Stimulated activated CD8-positive, alpha-beta memory T cell treated with anti-CD3 and anti-CD28 coated beads, Interleukin-2, amount 100 ng/mL, for 1 hour (primary cell): ENCODE data around the gene YARS1.

Experiments used
- DNase-seq, 2 donors: peaks; one replicate each; pipeline ENCODE4 v3.0.0-alpha.2; 2020; ENCODE audit warnings: low read depth in 2 of 2

Gene YARS1

DNA sequence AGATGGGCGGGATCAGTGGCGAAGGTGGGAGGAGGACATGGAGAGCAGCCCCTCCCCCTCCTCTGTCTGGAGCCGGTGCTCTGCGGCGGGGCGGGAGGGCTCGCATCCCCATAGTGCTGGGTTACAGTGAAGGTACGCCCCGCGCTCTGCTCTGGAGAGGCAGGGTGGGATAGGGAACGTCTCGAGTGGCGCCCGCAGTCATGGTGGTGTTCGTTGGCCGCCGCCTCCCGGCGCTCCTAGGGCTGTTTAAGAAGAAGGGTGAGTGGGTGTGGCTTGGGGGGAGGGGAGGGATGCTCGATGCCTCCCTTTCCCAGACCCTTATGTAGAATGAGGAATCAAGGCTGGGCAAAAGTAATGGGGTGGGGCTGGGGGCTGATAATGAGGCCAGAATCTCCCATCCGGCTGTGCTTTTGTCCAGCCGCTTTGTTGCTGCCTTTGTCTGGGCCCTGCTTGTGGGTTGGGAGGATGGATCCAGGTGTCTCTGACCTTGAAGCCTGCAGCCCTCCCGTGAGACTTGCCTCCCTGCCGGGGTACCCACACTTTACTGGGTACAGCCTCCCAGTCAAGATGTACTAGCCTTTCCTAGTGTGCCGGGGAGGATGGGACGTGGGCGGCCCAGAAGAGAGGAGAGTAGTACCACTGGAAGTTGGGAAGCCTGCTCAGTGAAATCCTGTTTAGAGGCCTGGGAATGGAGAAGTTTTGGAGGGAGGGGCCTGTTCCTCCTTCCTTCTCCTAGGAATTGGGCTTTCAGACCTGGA, 51.4 kb downstream of the YARS1 start:
- no peak for DNase-seq

DNA sequence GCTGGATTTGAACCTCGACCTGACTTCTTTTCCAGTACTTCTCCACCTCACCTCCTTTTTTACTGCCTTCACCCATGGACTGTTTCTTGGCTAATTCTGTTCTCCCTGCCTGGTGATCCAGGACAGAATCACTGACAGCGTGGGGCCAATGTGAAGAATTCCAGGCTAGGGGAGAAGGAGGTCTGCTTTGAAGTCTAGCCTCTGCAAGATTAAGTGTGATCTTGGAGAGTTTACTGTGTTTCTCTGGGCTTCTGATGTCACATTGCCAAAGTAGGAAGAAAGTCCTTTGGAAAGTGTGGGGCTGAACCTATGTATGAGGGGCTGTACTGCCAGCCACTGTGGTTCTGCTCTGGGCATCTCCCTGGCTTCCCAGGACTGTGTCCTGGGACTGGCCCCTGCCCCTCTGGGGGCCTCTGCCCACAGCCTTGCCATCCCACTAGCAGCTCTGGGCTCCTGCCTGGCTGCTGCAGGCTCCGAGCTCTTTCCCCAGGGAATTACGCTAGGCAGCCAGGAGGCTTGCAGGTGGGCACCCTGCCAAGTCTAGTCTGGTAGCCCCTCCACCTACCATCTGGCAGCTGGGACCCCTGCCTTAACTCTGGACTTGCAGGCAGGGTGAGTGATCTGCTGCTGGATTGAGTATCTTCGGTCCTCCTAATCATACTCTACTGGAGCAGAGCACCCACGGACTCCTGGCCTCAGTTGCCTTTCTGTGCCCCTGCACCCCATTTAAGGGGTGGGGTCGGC, 52.2 kb downstream of the YARS1 start:
- DNase-seq, result no peak

DNA sequence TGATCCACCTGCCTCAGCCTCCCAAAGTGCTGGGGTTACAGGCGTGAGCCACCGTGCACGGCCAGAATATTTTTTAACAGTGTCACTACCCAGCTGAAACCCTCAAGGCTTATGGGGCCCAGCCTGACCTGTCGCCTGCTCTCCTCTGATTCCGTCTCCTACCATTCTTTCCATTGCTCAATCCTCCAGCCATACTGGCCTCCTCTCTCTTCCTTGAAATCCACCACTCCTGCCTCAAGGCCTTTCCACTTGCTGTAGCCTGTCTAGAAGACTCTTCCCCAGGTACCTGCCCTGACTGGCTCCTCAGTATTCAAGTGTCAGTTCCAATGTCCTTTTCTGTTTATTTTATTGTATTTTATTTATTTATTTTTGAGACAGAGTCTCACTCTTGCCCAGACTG, 53.9 kb downstream of the YARS1 start:
- DNase-seq, result no peak

DNA sequence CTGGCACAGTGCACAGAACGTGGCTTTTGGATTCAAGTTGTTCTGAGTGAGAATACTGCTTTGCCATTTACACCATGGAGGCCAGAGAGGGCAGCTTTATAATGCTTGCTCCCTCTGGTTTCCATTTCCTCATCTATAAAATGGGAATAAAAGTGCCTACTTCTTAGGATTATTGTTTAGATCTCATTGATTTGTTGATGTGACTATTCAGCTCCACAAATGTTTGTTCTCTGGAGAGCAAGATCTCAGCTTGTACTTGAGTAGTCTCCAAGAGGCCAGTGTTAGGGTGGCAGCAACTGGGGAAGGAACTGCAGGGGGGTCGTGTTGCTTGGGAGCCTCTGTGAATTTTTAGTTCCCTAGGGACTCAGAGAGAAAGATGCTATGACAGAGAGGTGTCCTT, 55.2 kb downstream of the YARS1 start:
- no peak for DNase-seq

DNA sequence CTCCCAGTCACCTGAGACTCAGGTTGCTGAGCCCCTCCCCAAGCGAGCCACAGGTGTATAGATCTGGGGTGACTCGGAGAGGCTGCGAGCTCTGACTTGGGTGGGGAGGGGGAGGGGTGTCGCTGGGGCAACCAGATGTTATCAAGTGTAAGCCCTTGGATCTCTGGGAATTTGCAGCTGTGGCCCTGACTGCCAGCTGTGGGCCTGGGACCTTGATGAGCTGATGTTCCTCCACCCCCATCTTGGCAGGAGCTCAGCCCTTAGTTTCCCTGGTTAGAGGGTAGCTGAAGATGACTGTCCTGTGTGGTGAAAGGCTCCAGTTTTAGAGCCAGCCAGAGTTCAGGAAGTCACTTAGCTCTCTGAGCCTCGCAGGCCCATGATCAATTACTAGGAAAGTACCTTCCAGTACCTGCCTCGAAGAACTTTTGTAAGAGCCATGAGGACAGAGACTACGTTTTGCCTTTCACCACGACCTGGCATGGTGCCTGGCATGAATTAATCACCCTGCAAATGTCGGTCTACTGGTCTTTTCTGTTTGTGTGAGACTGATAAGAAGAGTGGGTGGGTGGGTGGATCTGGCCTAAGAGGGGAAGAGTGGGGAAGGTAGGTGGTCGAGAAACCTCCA, 55.8 kb downstream of the YARS1 start:
- no peak for DNase-seq

DNA sequence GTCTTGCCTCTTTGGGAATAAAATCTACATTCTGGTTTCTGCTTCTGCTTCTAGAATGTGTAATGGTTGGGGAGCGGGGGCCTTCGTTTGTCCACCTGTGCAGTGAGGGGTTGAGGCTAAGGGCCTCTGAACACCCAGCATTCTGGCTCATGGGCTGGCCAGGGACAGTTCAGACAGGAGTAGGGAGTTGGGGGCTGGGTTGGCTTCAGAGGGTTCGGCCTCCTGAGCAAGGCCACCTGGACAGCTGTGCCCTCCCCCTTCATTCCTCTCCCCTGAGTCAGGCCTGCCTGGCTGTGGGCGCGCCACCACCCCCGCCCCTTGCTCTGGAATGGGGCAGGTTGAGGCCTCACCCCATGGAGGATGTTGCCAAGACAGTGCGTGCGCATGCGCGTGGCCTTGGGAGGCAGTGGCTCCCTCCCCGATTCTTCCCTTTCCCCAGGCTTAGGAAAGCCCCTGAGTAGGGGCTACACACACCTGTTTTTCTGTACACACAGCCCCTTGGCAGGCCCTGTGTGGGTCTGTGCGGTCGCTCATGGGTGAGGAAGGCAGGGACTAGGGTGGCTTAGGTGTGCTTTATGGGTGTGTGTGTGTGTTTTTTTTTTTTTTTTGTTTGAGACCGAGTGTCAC, 57.0 kb downstream of the YARS1 start:
- DNase-seq, result no peak

DNA sequence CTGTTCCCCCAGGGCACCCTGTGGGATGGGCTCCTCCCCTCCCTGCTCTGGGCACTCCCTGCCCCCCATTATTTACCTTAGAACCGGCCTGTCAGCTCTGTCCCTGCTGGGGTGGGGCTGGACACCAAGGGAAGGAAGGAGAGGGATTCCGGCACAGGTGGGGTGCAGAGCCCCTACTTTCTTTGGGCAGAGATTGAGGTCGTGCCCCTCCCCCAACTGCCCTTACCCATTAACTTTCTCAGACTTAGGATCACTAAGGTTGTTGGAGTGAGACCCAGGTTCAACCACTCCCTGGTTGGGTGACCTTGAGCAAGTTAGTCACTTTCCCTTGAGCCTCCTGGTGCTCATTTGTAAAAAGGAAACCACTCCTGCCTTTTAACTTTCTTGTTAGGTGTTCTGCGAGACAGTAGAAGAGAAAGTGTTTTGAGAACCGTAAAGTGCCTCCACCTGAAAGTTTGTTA, 57.6 kb downstream of the YARS1 start:
- DNase-seq, result no peak

DNA sequence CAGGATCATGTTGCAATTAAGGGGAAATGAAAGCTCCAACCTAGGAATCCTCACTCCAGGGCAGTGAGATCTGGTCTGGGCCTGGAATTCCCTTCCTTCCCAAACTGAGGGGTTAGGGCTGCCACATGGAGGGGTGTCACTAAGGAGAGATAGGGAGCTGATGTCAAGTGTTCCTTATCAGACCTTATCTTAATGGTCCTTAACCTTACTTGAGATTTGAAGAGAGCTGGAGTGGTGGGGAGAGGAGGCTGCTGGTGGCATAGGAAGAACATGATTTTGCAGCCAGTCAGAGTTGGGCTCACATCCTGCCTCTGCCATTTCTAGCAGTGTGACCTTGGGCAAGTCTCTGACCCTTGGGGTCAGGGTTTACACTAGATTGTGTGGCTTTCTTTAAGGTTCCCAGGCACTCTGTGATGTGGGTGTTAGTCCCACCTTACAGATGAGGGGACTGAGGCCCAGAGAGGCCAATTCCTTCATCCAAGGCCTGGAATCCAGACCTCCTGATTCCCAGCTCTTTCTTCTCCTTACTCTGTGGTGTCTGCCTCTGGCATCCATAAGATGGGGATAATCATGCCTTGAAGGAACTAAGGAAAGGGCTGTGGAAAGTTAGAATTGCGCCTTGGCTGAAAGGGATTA, 58.2 kb downstream of the YARS1 start:
- no peak for DNase-seq

DNA sequence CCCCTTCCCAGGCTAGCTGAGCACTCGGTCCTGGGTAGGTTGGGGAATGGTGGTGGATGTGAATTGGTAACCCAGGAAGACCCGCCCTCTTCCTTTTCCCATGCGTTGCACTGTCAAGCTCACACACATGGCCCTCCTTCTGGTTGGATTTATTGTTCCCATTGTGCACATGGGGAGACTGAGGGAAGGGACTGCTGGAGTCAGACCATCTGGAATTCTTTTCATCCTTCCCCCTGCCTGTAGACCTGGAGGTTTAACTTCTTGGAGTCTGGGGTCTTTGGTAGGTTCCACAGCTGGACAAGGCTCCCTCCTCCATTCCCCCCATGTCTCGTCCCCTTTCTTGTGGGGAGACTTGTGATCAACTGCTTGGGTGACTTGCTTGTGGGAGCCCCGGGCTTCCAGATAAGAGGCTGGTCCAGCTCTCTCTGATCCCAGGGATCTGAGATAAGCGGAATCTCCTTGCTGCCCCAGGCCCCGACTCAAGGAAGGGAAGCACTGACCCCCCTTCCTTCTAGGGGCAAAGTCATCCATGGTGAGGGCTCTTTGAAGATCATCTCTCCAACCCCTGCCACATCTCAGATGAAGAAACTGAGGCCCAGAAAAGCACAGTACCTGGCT, 58.9 kb downstream of the YARS1 start:
- DNase-seq, result no peak

DNA sequence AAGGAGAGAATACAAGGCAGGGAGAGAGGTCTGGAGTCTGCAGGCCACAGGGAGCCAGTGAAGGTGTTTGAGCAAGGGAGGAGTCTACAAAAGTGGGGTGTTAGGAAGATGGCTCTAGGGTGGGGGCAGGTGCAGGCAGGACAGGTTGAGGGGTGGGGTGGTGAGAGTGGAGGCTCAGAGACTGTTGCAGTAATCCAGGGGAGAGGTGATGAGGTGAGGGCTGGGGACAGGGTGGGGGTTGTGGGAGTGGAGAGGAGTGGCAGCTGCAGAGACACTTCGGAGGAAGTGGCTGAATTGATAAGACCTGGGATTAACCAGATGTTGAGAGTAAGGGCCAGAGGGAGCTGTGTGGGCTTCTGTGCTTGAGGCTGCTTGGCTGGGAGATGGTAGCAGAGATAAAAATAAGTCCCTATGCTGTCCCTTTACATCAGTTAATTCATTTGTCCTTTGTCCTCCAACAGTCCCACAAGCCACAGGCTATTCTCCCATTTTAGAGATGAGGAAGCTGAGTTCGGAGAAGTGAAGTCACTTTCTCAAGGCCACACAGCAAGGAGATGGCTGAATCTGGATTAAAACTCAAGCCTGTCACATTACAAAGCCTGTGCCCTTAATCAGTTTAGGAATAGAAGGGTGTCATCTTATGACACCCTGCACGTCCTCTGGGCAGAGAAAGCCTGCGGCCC, 59.8 kb downstream of the YARS1 start:
- no peak for DNase-seq

DNA sequence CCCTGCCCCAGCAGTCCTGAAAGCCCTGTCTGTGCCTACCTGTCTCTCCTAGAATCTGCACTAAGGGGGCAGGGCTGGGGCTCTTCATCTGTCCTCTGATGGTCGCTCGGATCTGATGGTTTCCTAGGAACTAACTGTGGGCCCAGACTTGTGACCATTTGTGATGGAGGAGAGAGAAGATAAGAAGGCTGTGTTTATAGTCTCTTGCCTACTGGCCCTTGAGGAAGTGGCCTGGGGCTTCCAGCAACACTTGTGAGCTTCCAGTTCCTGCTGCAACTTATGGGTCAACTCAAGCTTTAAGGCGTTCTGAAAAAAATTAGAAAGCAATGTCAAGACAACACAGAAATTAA, 61.4 kb downstream of the YARS1 start:
- DNase-seq, result no peak

DNA sequence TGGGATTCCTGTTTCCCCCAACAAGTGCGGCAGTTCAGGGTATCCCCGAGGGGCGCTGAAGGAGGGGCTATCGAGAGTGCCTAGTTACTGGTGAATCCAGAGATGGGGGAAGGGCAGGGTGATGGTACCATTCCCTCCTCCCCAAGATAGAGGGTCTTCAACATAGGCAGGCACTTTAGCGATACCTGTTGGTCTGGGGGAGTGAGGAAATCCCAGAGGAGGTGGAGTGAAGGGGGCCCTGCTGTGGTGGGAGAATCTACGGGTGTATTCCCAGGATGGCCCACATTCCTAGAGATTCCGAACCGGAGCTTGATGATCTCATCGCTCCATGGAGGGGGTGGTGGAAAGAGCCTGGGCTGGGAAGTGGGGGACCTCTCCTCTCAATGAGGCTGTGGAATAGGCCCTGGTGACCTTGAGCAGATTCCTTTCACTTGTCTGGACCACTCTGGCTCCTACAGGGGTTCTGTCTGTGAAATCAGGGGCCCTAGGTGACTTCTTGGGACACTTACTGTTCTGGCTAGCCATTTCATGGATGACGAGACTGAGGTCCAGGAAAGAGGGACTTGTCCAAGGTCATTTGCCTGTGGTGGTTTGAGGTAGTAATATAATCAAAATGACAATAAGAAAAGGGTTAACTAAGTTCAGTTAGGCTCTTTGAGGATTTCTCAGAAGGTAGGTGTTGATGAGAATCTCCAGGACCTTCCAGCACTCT, 61.9 kb downstream of the YARS1 start:
- DNase-seq, result no peak

DNA sequence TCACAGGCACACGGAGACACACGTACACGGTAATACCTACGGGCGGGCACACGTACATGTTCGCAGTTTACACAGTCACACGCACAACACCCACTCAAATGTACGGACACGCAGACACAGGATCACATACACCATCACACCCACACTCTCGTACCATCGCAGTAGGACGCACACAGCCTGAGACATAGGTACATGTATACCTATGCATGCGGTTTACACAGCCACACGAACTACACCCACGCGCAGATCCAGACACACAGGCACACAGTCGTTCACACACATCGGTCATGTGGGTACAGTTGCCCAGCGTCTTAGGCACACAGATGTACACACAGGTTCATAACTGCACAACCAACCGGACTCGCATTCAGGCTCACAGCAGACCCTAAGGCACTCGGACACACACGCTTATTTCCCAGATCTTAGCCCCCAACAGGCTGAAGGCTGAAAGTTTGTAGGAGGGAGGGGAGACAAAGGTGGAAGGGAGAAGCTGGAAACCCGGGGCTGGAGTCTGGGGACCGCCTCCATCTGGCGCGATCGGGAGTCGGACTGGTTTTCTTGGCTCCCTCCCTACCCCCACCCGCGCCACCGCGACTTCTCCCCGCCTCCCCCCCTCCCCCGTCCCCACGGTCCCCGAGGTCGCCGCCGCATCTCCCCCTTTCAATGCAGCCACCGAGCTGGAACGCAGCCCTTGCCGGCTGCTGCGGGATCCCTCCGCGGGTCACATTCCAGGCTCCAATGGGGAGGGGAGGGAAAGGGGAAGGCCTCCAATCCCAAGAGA, 62.7 kb downstream of the YARS1 start:
- no peak for DNase-seq

DNA sequence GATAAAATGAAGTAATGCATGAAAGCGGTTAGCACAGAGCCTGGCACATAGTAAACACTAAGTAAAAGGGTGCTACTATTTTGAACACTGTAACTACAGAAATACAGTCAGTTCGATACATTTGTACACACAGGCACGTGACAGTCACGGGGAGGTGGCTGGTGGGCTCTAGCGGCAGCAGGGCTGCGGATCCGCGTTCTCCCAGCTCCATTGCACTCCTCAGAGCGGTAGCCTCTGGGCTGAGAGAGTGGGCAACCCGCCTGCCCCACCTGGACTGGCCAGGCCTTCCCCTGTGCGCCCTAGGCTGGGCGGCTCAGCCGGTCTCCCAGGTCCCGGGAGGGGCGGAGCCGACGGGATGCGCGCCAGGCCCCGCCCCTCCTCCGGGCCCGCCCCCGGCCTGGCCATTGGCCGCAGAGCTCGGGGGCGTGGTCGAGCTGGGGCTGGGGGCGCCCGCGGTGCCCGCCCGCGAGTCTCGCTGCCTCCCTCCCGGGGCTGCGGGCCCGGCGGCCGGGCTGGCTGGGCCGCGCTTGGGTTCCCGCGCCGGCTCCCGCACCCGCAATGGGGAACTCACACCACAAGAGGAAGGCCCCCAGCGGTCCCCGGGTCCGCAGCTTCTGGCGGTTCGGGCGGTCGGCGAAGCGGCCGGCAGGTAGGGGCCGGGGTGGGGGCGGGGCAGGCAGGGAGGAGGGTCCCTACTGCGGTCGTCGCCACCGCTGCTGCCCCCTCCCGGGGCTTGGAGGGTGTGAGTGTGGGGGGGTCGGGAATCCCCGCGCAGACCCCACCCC, 63.4 kb downstream of the YARS1 start:
- DNase-seq, result peak; percentile 29 to 40

DNA sequence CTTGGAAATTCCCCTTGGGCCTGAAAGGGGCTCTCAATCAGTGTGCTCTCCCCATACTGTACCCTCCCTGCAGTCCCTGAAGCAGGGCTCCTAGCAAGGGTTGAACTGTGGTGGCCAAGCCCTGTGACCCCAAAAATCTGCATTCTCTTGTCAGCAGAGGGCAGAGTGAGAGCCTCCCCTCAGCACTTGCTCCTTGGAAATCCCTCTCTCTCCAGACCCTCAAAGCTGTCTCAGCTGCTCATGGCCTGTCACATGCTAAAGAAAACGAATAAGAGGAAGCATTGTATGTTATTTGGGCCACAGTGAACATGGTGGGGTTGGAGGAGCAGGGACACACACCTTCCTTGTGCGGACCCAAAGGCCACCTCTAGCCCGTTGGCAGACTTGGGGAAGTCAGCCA, 67.4 kb downstream of the YARS1 start:
- DNase-seq, result no peak

DNA sequence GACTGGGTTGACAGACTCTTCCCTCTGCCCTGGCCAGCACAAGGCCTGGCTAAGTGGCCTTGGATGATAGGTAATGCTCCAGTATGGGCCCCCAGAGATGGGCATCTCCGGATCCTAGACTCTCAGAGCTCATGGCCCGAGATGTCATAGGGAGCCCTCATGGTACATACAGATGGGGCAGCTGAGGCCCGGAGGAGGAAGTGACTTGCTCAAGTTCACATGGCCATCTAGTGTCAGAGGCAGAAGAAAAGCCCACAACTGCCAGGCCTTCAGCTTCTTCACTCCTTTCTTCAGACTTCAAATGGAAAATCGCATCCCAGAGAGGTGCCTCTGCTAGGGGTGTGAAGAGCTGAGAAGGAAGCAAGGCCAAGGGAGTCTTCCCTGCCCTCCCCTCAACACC, 67.8 kb downstream of the YARS1 start:
- no peak for DNase-seq

DNA sequence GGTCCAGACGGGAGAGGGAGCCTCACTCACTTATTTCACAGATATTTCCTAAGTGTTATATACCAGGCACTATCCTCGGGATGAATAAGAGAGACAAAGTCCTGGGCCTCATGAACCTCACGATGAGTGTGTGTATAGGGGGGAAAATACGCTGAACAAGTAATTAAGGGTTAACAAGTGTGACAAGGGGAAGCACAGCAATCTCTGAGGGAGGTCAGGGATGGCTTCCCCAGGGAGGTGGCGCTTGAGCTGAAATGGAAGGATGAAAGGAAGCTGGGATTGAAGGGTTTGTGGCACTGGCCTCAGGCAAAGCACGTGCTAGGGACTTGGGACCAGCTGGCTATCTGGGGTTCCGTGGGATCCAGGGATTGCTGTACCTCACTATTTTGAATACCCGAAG, 68.2 kb downstream of the YARS1 start:
- DNase-seq, result no peak

DNA sequence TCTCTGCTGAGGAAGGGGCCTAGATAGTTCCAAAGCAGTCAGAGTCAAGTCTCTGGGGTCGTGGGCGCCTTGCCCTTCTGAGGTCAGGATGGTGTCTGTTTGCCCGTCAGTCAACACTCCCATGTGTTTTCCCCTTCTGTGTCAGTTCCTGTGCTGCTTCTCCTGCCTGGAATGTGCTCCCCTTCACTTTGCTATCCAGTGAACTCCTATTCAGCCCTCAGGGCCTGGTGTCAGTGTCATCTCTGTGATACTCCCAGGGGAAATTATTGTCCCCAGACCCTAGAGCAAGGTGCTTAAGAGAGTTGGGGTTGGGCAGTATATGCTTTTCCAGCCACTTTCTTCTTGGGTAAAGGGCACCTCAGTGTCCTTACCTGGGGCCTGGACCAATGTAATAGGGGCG, 68.8 kb downstream of the YARS1 start:
- DNase-seq, result no peak

DNA sequence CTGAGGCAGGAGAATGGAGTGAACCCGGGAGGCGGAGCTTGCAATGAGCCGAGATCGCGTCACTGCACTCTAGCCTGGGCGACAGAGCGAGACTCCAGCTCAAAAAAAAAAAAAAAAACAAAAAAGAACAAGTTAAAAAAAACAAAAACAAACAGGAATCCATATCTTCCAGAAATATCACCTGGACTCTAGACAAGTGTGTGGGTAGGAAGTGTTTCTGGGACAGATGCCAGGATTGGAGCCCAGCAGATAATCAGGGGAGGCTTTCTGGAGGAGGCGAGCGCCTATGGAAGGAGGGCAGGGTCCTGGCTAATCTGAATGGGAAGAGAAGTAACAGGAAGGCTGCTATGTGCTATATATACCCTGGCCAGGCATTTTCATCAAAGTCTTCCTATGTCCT, 71.0 kb downstream of the YARS1 start:
- DNase-seq, result no peak
